H1 (cell line): ENCODE measurements around the gene MS4A15. TPM values are rescaled to one million over a fixed set of nuclear protein-coding genes. Genes with fewer than 3 reads are reported as not detected.

Source experiments
- CEBPB ChIP-seq: IDR thresholded peaks from 2 replicates; pipeline ENCODE4 v1.6.1; 2012; ENCODE audit warnings: low read depth, low read length
- FOSL1 ChIP-seq: IDR thresholded peaks from 2 replicates; pipeline ENCODE4 v1.6.1; 2011; ENCODE audit warnings: mild to moderate bottlenecking, low read depth, low read length, moderate library complexity; ENCODE audit not compliant: insufficient read depth
- NRF1 ChIP-seq: IDR thresholded peaks from 2 replicates; pipeline ENCODE4 v1.6.1; 2011; ENCODE audit warnings: mild to moderate bottlenecking, low read depth, low read length, improper control_type of control experiment
- PHF8 ChIP-seq: fragments of 200-600 bp; sonication (generic); conservative IDR thresholded peaks from 2 replicates; pipeline ENCODE4 v1.7.1; 2012; ENCODE audit warnings: low read depth, mild to moderate bottlenecking, inconsistent platforms, low read length, moderate library complexity
- POLR2A ChIP-seq, 2 experiments: IDR thresholded peaks; 1 replicate in 1 of 2; 2 replicates in 1 of 2; pipeline ENCODE4 v1.6.1; 2011; ENCODE audit warnings: low read depth in 2 of 2, low read length in 2 of 2, mild to moderate bottlenecking in 2 of 2; ENCODE audit errors: control extremely low read depth in 1 of 2
- RAD21 ChIP-seq, 2 experiments: IDR thresholded peaks in 1 of 2; conservative IDR thresholded peaks in 1 of 2; 2 replicates each; pipeline ENCODE4 v1.6.1; 2011; ENCODE audit warnings: low read depth in 2 of 2, low read length in 2 of 2, improper control_type of control experiment in 1 of 2, inconsistent platforms in 1 of 2, mild to moderate bottlenecking in 1 of 2, moderate library complexity in 1 of 2
- RNF2 ChIP-seq: fragments of 200-900, 300-1000 bp; sonication (generic); IDR thresholded peaks from 2 replicates; pipeline ENCODE4 v1.7.1; 2016; ENCODE audit warnings: borderline replicate concordance, low read depth, mild to moderate bottlenecking, antibody characterized with exemption, low read length; ENCODE audit not compliant: poor library complexity, severe bottlenecking; ENCODE audit errors: missing control alignments
- SP2 ChIP-seq: IDR thresholded peaks from 2 replicates; pipeline ENCODE4 v1.6.1; 2012; ENCODE audit warnings: mild to moderate bottlenecking, low read length, inconsistent platforms
- TAF7 ChIP-seq: optimal IDR thresholded peaks from 2 replicates; pipeline ENCODE3; 2011; ENCODE audit warnings: low read depth, mild to moderate bottlenecking, inconsistent platforms, low read length, moderate library complexity, borderline replicate concordance
- TBP ChIP-seq: IDR thresholded peaks from 2 replicates; pipeline ENCODE4 v1.6.1; 2011; ENCODE audit warnings: low read depth, low read length, improper control_type of control experiment
- polyA plus RNA-seq, 7 experiments: library from polyadenylated mRNA; depleted of rRNA in 3 of 7; stranded (reverse) in 5 of 7; unstranded in 2 of 7; fragments of >200 nt in 5 of 7; fragments of 200-250 nt in 2 of 7; gene quantifications; 1 replicate in 5 of 7; 2 replicates in 1 of 7; 4 replicates in 1 of 7; pipeline versions ENCODE4 v1.2.1 to v1.2.3, GENCODE V29; 2011 to 2013; ENCODE audit warnings: missing spikeins in 2 of 7, mixed read lengths in 2 of 7
- total RNA-seq: library from RNA; stranded (reverse); fragmentation: NEBNext Ultra II Directional; extraction: Animal tissue kit (Norgen Biotek cat#: 25700); gene quantifications from 2 replicates; pipeline ENCODE4 v1.2.1, GENCODE V29; 2021
- TF ChIP-seq, protein P1 (sequence below): fragments of 300-600 bp; sonication (generic); IDR thresholded peaks from 2 replicates; pipeline ENCODE4 v1.7.1; 2012; ENCODE audit warnings: low read length, moderate library complexity, mild to moderate bottlenecking, inconsistent platforms; ENCODE audit not compliant: insufficient replicate concordance

The MS4A15 gene
- total and polyA plus RNA-seq, 2 of the 8 experiments (the other 6 are each of a cell fraction or from before 2014, with no cell fraction given): 0.15 to 0.17 TPM

DNA sequence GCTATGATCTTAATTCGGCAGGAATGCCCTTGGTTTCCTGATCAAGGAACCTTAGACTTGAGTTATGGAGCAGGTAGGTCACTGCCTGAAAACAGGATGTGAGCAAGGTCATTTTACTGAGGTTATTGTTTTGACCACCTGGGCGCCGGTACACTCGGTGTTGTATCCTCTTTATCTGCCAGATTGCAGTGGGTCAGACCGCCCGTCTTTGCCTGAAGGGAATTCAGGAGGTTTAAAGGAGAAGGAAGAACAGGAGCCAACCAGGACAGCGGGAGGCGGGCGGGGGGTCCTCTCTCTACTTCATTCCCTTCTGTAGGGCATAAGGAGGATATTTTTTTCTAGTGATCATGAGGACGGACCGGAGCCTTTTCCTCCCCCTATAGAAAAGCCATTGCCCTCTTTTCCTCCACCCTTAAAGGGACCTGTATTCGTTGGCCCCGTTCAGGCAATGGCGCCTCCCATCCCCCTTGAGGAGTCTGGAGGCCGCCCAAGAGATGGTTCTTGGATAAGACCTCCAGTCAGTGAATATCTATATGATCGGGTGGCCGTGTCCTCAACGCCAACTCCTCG is 649 bp downstream of the MS4A15 start (continued):
- TF ChIP-seq, protein P1, sequence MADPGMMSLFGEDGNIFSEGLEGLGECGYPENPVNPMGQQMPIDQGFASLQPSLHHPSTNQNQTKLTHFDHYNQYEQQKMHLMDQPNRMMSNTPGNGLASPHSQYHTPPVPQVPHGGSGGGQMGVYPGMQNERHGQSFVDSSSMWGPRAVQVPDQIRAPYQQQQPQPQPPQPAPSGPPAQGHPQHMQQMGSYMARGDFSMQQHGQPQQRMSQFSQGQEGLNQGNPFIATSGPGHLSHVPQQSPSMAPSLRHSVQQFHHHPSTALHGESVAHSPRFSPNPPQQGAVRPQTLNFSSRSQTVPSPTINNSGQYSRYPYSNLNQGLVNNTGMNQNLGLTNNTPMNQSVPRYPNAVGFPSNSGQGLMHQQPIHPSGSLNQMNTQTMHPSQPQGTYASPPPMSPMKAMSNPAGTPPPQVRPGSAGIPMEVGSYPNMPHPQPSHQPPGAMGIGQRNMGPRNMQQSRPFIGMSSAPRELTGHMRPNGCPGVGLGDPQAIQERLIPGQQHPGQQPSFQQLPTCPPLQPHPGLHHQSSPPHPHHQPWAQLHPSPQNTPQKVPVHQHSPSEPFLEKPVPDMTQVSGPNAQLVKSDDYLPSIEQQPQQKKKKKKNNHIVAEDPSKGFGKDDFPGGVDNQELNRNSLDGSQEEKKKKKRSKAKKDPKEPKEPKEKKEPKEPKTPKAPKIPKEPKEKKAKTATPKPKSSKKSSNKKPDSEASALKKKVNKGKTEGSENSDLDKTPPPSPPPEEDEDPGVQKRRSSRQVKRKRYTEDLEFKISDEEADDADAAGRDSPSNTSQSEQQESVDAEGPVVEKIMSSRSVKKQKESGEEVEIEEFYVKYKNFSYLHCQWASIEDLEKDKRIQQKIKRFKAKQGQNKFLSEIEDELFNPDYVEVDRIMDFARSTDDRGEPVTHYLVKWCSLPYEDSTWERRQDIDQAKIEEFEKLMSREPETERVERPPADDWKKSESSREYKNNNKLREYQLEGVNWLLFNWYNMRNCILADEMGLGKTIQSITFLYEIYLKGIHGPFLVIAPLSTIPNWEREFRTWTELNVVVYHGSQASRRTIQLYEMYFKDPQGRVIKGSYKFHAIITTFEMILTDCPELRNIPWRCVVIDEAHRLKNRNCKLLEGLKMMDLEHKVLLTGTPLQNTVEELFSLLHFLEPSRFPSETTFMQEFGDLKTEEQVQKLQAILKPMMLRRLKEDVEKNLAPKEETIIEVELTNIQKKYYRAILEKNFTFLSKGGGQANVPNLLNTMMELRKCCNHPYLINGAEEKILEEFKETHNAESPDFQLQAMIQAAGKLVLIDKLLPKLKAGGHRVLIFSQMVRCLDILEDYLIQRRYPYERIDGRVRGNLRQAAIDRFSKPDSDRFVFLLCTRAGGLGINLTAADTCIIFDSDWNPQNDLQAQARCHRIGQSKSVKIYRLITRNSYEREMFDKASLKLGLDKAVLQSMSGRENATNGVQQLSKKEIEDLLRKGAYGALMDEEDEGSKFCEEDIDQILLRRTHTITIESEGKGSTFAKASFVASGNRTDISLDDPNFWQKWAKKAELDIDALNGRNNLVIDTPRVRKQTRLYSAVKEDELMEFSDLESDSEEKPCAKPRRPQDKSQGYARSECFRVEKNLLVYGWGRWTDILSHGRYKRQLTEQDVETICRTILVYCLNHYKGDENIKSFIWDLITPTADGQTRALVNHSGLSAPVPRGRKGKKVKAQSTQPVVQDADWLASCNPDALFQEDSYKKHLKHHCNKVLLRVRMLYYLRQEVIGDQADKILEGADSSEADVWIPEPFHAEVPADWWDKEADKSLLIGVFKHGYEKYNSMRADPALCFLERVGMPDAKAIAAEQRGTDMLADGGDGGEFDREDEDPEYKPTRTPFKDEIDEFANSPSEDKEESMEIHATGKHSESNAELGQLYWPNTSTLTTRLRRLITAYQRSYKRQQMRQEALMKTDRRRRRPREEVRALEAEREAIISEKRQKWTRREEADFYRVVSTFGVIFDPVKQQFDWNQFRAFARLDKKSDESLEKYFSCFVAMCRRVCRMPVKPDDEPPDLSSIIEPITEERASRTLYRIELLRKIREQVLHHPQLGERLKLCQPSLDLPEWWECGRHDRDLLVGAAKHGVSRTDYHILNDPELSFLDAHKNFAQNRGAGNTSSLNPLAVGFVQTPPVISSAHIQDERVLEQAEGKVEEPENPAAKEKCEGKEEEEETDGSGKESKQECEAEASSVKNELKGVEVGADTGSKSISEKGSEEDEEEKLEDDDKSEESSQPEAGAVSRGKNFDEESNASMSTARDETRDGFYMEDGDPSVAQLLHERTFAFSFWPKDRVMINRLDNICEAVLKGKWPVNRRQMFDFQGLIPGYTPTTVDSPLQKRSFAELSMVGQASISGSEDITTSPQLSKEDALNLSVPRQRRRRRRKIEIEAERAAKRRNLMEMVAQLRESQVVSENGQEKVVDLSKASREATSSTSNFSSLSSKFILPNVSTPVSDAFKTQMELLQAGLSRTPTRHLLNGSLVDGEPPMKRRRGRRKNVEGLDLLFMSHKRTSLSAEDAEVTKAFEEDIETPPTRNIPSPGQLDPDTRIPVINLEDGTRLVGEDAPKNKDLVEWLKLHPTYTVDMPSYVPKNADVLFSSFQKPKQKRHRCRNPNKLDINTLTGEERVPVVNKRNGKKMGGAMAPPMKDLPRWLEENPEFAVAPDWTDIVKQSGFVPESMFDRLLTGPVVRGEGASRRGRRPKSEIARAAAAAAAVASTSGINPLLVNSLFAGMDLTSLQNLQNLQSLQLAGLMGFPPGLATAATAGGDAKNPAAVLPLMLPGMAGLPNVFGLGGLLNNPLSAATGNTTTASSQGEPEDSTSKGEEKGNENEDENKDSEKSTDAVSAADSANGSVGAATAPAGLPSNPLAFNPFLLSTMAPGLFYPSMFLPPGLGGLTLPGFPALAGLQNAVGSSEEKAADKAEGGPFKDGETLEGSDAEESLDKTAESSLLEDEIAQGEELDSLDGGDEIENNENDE: no peak
- TF ChIP-seq SP2 (no peak), TAF7 (no peak), PHF8 (no peak), NRF1 (no peak), FOSL1 (no peak), RNF2 (no peak), RAD21 (IDR thresholded peaks at IDR 0.05 in 1 of 2, conservative IDR thresholded peaks at IDR 0.05 in 1 of 2; ENCODE audit: low read depth in 2 of 2, low read length in 2 of 2) (no peak), TBP (no peak), CEBPB (no peak), POLR2A (IDR thresholded peaks at IDR 0.05; ENCODE audit: control extremely low read depth in 1 of 2, low read depth in 2 of 2, low read length in 2 of 2) (no peak)
